GM11168 (cell line): ENCODE measurements around the gene C9orf50.
"Not testable (repeated sequence)": the region's sequence is repeated elsewhere in the genome, so short reads cannot be mapped to it uniquely, and the experiment has no call there.

Source experiments
- in situ Hi-C: fragments of 300-500 bp; cut with MboI; formaldehyde crosslinking; loops from one replicate; pipeline ENCODE4 v1.12.0; 2022; ENCODE audit warnings: low sequenced_read_pairs; ENCODE audit not compliant: unreplicated experiment

The C9orf50 gene

GRCh38 chr9:129648764-129649115 is 27.8 kb upstream of the C9orf50 start:
- in situ Hi-C loops = no loop called here

GRCh38 chr9:129648092-129648763 is 27.3 kb upstream of the C9orf50 start:
- in situ Hi-C loops = no loop called here

- in situ Hi-C loops = no loop called here
Measured at GRCh38 chr9:129647635-129648034, 26.7 kb upstream of the C9orf50 start.

GRCh38 chr9:129646654-129647053 is 25.8 kb upstream of the C9orf50 start:
- in situ Hi-C loops = no loop called here

GRCh38 chr9:129646252-129646651 is 25.4 kb upstream of the C9orf50 start:
- in situ Hi-C loops = no loop called here

GRCh38 chr9:129644902-129645301 is 24.0 kb upstream of the C9orf50 start:
- in situ Hi-C loops = no loop called here

- in situ Hi-C loops = no loop called here
Measured at GRCh38 chr9:129644365-129644764, 23.5 kb upstream of the C9orf50 start.

- in situ Hi-C loops = no loop called here
Measured at GRCh38 chr9:129643706-129644105, 22.8 kb upstream of the C9orf50 start.

GRCh38 chr9:129641750-129642585 is 21.1 kb upstream of the C9orf50 start, which contains the start of gene ASB6:
TSS of gene ASB6 (minus strand) at chr9:129642151. CDS start at chr9:129641999, 152 bp downstream.
- in situ Hi-C loops = no loop called here

- in situ Hi-C loops = no loop called here
Measured at GRCh38 chr9:129640871-129641749, 20.2 kb upstream of the C9orf50 start.

- in situ Hi-C loops = no loop called here
Measured at GRCh38 chr9:129640086-129640870, 19.4 kb upstream of the C9orf50 start.

GRCh38 chr9:129639756-129640085 is 18.8 kb upstream of the C9orf50 start:
- in situ Hi-C loops = no loop called here

GRCh38 chr9:129639034-129639630 is 18.2 kb upstream of the C9orf50 start:
- in situ Hi-C loops = no loop called here

GRCh38 chr9:129637673-129638439 is 17.0 kb upstream of the C9orf50 start:
- in situ Hi-C loops = no loop called here

- in situ Hi-C loops = no loop called here
Measured at GRCh38 chr9:129637102-129637501, 16.2 kb upstream of the C9orf50 start.

- in situ Hi-C loops = not testable (repeated sequence)
Measured at GRCh38 chr9:129636343-129636742, 15.4 kb upstream of the C9orf50 start.

GRCh38 chr9:129635099-129636065 is 14.5 kb upstream of the C9orf50 start:
- in situ Hi-C loops = no loop called here

GRCh38 chr9:129633848-129634247 is 12.9 kb upstream of the C9orf50 start:
- in situ Hi-C loops = no loop called here
